HG03558 (cell line): ENCODE data around the gene C2orf49.
A peak's percentile ranks its signal among the peaks of the same experiment; 100 is the strongest.
"Not testable (repeated sequence)": the region's sequence is repeated elsewhere in the genome, so short reads cannot be mapped to it uniquely, and the experiment has no call there.

ENCODE experiments used
- ATAC-seq: cut with Tn5 transposase; IDR thresholded peaks from one replicate; pipeline ENCODE4 v1.9.1; 2021; ENCODE audit warnings: moderate number of reproducible peaks; ENCODE audit not compliant: unreplicated experiment; ENCODE audit errors: extremely low read depth

The C2orf49 gene

GRCh38 chr2:105320651-105321215 lies 16.6 kb upstream of the C2orf49 start:
- ATAC-seq, result no peak

DNA sequence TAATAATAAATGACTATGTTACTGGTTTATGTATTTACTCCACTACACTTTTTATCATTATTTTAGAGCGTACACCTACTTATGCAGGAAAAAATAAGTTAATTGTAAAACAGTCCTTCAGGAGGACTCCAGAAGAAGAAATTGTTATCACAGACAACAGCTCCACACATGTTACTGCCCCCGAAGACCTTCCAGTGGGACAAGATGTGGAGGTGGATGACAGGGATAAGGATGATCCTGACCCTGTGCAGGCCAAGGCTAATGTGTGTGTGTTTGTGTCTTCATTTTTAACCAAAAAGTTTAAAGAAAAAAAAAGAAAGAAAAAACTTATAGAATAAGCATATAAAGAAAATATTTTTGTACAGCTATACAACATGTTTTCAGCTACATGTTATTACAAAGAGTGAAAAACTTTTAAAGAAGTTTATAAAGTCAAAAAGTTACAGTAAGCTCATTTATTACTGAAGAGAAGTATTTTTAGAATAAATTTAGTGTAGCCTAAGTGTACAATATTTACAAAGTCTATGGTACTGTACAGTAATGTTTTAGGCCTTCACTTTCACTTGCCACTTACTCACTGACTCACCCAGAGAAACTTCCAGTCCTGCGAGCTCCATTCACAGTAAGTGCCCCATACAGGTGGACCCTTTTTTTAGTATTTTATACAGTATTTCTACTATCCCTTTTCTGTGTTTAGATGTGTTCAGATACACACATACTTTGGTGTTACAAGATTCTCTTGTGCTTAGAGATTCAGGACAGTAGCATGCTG lies 15.3 kb upstream of the C2orf49 start:
- no peak for ATAC-seq

GRCh38 chr2:105323111-105323510 lies 14.2 kb upstream of the C2orf49 start:
- ATAC-seq, result no peak

DNA sequence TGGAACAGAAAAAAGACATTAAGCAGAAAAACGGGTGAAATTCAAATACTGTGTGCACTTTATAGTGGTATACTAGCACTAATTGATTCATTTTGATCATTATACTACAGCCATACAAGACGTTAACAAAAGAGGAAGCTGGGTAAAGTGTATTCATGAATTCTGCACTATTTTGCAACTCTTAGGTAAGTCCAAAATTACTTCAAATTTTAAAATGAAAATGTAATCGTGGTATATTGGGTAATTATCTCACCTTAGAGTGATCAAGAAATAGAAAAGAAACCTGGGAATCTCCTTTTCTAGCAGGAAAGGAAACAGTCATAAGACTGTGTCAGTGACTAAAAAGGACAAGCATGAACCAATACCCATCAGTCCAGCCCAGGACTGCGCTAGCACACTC lies 13.2 kb upstream of the C2orf49 start:
- ATAC-seq, result no peak

DNA sequence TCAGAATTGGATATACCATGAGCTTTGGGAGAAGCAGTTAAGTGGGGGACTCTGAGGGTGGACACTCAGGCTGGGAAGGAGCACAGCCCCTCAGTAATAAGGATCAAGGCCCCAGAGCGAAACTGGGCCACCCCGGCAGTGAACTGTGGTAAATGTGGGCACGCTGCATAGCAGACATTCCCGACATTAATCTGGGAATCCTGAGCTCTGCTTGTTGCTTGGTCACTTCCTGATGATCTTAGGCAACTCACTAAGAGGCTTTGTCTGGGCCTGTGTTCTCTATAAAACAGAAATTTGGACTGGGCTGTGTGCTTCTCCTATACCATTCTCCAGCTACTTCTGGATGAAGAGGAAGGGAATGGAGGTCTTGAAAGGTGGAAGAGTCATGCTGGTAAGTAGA lies 12.6 kb upstream of the C2orf49 start:
- ATAC-seq, result no peak

DNA sequence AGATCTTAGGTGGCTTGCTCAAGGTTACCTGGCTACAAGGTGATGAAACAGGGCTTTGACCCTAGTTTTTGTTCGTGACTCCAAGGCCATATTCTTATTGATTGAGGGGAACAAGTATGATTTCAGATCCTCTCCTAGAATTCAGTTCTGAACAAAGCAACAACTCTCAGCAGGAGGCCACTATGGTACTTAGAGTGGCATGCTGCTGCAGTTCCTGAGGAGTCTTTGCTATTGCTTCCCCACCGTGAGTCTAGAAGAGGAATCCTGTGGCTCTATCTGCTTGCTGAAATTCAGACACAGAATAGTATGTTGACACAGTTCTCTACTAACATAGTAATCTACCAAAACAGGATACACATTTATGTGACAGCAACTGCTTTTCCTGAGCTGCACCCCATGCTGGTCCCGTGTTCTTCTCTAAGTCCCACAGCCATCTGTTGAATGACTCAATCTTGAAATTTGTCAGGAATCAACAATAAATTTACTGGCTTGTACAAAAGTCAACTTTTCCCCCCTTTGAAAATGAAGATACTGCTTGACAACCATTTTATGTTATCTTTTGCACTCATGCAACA lies 11.9 kb upstream of the C2orf49 start:
- no peak for ATAC-seq

GRCh38 chr2:105327271-105327670 lies 10.1 kb upstream of the C2orf49 start:
- not testable (repeated sequence) for ATAC-seq

DNA sequence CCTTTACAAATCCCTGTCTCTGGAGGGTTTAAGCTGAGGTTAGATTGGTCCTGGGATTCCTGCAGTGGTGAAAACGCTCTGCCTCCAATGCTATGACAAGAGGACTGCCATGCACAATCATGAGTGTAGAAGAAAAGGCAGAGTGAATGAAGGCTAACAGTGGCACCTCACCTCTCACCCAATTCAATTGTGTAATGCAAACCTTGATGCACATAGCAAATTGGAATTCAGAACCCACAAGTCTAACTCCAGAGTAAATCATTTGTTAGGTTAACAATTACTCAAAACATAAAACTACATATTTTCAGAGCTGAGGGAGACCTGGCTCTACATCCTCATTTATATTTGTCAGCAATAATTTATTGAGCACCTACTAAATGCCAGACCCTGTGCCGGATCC lies 9.7 kb upstream of the C2orf49 start:
- ATAC-seq, result no peak

- no peak for ATAC-seq
Measured at GRCh38 chr2:105328281-105329196, 8.8 kb upstream of the C2orf49 start.

- ATAC-seq, result no peak
Measured at GRCh38 chr2:105329197-105329554, 8.2 kb upstream of the C2orf49 start.

GRCh38 chr2:105329561-105330495 lies 7.5 kb upstream of the C2orf49 start, which contains the start of gene TGFBRAP1:
TSS of gene TGFBRAP1 (minus strand) at chr2:105329735. CDS start at chr2:105308301, 21,434 bp downstream.
- ATAC-seq, result peak; percentile 48

DNA sequence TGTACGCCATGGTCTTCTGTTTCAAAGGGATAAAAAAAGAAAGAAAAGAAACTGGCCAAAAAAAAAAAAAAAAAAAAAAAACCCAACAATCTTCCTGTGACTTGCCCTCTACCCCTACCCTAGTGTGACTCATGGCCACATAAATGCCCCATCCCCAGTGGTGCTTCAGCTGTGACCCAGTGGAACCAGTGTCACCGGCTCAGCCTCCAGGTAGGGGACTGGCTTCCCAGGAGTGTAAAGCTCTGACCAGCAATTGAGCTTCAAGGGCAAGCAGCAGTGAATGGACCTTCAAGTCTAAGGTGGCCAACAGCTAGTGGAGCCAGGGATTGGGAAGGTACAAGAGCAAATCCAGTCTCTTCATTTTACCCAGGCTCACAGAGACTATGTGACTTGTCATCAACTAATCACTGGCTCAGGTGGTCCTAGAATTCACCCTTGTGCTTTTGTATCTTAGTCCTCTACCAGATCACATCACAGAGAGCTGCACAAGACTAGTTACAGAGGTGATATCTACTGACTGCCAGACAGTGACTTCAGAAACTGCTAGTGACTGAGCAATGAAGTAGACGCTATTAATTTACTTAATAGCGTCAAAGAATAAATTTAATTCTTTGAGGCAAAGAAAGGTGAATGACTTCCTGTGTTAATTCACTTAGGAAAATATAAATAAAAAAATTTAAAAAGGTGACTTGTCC lies 6.5 kb upstream of the C2orf49 start:
- ATAC-seq, result no peak

GRCh38 chr2:105334211-105334610 lies 3.1 kb upstream of the C2orf49 start:
- ATAC-seq, result no peak

DNA sequence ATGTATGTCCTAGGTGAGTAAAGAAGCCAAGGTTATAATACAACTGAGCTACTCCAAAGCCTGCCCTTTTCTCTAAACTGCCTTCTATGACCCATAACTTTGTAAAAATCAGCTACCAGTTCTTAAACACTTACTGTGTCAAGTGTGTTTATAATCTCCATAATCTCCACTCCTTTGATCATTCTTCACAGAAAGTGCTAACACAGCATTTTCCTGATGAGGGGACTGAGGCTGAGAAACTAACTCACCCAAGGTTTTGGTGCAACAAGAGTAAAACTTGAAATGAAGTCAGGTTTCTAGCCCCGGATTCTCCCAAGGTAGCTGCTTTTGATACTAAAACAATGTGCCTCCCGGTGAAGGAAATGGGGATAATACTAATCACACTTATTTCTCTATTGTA lies 1.9 kb upstream of the C2orf49 start:
- ATAC-seq, result no peak

DNA sequence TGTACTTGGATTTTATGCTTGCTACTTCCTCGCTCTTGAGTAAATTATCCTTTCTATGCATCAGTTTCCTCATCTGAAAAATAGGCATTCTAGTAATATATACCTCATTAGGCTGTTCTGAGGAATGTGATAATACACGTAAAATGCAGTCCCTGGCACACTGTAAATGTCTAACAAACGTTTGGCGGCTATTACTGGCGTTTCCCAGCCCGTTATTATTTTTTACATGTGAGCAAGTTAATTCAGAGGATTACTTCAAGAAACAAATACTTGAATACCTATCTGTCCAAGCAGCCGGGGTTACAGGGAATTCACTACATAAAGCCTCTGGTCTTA lies 586 bp upstream of the C2orf49 start:
- no peak for ATAC-seq

DNA sequence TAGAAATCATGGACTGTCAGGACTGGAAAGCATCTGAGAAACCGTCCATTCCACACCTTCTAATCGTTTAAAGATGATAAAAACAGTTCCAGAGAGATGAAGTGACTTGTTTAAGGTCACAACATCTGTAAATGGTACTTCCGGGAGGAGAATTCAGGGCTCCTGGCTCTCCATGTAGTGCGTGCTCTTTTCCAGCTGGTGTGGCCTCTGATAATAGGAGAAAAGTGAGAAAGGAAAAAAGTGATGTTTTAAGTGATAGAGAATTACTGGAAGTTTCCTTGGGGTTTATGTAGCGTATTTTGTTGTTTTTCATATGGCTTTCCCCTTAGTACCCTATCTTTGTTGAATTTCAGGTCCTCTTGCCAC lies 663 bp downstream of the C2orf49 start:
- peak; percentile 8 for ATAC-seq

DNA sequence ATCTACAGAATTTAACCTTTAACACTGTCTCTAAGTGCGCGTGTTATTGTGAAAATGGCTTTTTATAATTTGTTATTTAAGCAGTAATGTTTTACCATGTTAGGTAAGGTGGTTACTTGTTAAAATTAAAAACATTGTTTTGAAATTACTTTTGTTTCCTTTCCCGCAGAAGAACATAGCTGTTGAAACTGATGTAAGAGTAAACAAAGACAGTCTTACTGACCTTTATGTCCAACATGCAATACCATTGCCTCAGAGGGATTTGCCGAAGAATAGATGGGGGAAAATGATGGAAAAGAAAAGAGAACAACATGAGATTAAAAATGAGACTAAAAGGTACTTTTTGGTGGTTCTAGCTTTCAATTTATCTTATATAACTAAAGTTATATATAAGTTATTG lies 2.1 kb downstream of the C2orf49 start:
- ATAC-seq, result no peak

- no peak for ATAC-seq
Measured at GRCh38 chr2:105344704-105345345, 7.5 kb downstream of the C2orf49 start.

- ATAC-seq, result no peak
Measured at GRCh38 chr2:105357122-105357521, 19.8 kb downstream of the C2orf49 start.
